Measurements from ENCODE around the gene MEGF11. TPM values are rescaled to one million over a fixed set of nuclear protein-coding genes. Genes with fewer than 3 reads are reported as not detected.

Gene MEGF11
- total and polyA plus RNA-seq, 4 donors, result 0.16 to 1.5 (median 0.50) TPM

GRCh38 chr15:65964792-65965433 is 288.6 kb downstream of the MEGF11 start:
- WGBS, 2 donors, result 85 to 90% methylated on average over 14 of the region's 14 CpGs

GRCh38 chr15:65963911-65964482 is 289.6 kb downstream of the MEGF11 start:
- no peaks in the 10 kb centered on the region for H3K36me3 ChIP-seq (ENCODE audit: control insufficient read depth in 4 of 4, insufficient read depth in 4 of 4, low read length in 4 of 4)
- DNase-seq (no peak), ATAC-seq (ENCODE audit: insufficient read depth, low FRiP score) (no peak)
- H3K4me1 ChIP-seq (ENCODE audit: control insufficient read depth in 5 of 5, insufficient read depth in 5 of 5, low read length in 5 of 5), result no peaks in the 10 kb centered on the region
- no peaks in the 10 kb centered on the region for H3K9me3 ChIP-seq (ENCODE audit: control insufficient read depth in 4 of 4, insufficient read depth in 3 of 4, low read length in 3 of 4)
- 56 to 60% methylated on average over 13 of the region's 13 CpGs for WGBS, 2 donors
- H3K9ac ChIP-seq (ENCODE audit: insufficient read depth in 1 of 2, low read length in 2 of 2), result no peak overlapping the region
- no peak overlapping the region for H3K4me3 ChIP-seq
- no peak for TF ChIP-seq CTCF (IDR thresholded peaks at IDR 0.05; ENCODE audit: control extremely low read depth, extremely low read depth)
- no peak overlapping the region for H3K27ac ChIP-seq (ENCODE audit: low read depth in 1 of 2, low read length in 1 of 2)
- peaks cover 0 to 10% (median 5%) of the 10 kb centered on the region in 3 donors for H3K27me3 ChIP-seq (ENCODE audit: control insufficient read depth in 3 of 3, insufficient read depth in 3 of 3, low read length in 2 of 3)

More at GRCh38 chr15:65964792-65965433, 288.6 kb downstream of the MEGF11 start:
- DNase-seq, result no peak
- Histone ChIP-seq H3K9me3 (ENCODE audit: control insufficient read depth in 4 of 4, insufficient read depth in 3 of 4, low read length in 3 of 4) (no peaks in the 10 kb centered on the region), H3K4me1 (ENCODE audit: control insufficient read depth in 5 of 5, insufficient read depth in 5 of 5, low read length in 5 of 5) (no peaks in the 10 kb centered on the region), H3K27ac (ENCODE audit: low read depth in 1 of 2, low read length in 1 of 2) (no peak overlapping the region), H3K9ac (ENCODE audit: insufficient read depth in 1 of 2, low read length in 2 of 2) (no peak overlapping the region), H3K27me3 (ENCODE audit: control insufficient read depth in 3 of 3, insufficient read depth in 3 of 3, low read length in 2 of 3) (peaks cover 0 to 10% (median 5%) of the 10 kb centered on the region in 3 donors), H3K36me3 (ENCODE audit: control insufficient read depth in 4 of 4, insufficient read depth in 4 of 4, low read length in 4 of 4) (no peaks in the 10 kb centered on the region), H3K4me3 (no peak overlapping the region)
- no peak for ATAC-seq (ENCODE audit: insufficient read depth, low FRiP score)
- TF ChIP-seq CTCF (IDR thresholded peaks at IDR 0.05; ENCODE audit: control extremely low read depth, extremely low read depth), result no peak

- Histone ChIP-seq H3K27ac (ENCODE audit: low read depth in 1 of 2, low read length in 1 of 2) (no peak overlapping the region), H3K9me3 (ENCODE audit: control insufficient read depth in 4 of 4, insufficient read depth in 3 of 4, low read length in 3 of 4) (no peaks in the 10 kb centered on the region), H3K9ac (ENCODE audit: insufficient read depth in 1 of 2, low read length in 2 of 2) (no peak overlapping the region), H3K4me1 (ENCODE audit: control insufficient read depth in 5 of 5, insufficient read depth in 5 of 5, low read length in 5 of 5) (no peaks in the 10 kb centered on the region), H3K36me3 (ENCODE audit: control insufficient read depth in 4 of 4, insufficient read depth in 4 of 4, low read length in 4 of 4) (no peaks in the 10 kb centered on the region), H3K4me3 (no peak overlapping the region), H3K27me3 (ENCODE audit: control insufficient read depth in 3 of 3, insufficient read depth in 3 of 3, low read length in 2 of 3) (peaks cover 0 to 10% (median 5%) of the 10 kb centered on the region in 3 donors)
- TF ChIP-seq CTCF (IDR thresholded peaks at IDR 0.05; ENCODE audit: control extremely low read depth, extremely low read depth), result no peak
- WGBS, 2 donors, result 65 to 69% methylated on average over 5 of the region's 5 CpGs
- no peak for DNase-seq
- no peak for ATAC-seq (ENCODE audit: insufficient read depth, low FRiP score)
Observed at GRCh38 chr15:65963358-65963757, 290.2 kb downstream of the MEGF11 start.
